ENCODE measurements around the gene LDLRAD4. TPM values are rescaled to one million over a fixed set of nuclear protein-coding genes. Genes with fewer than 3 reads are reported as not detected.

The LDLRAD4 gene
- total and polyA plus RNA-seq, 5 donors from 2014 or later, result 42.4 to 207 (median 49.8) TPM

- no peak overlapping the region for H3K4me3 Mint-ChIP-seq
- Histone ChIP-seq H3K27ac (ENCODE audit: insufficient read depth, low read length, poor library complexity, severe bottlenecking) (no peak overlapping the region), H3K4me1 (ENCODE audit: control insufficient read depth, insufficient read depth, low read length, poor library complexity, severe bottlenecking) (peaks cover 34% of the 10 kb centered on the region), H3K4me3 (ENCODE audit: low read depth, low read length) (no peak overlapping the region), H3K27me3 (ENCODE audit: control insufficient read depth, insufficient read depth, low read length) (no peaks in the 10 kb centered on the region), H3K36me3 (ENCODE audit: control insufficient read depth, insufficient read depth, low read length) (peaks cover 29% of the 10 kb centered on the region), H3K9me3 (ENCODE audit: control insufficient read depth in 2 of 2, low read length in 2 of 2) (no peaks in the 10 kb centered on the region)
- no peaks in the 10 kb centered on the region for H3K27me3 Mint-ChIP-seq
- peaks cover 27 to 53% (median 39%) of the 10 kb centered on the region in 4 donors for H3K4me1 Mint-ChIP-seq
- peak overlapping the region; percentile 14 to 59 (median 44) for H3K27ac Mint-ChIP-seq
- peaks cover 11% of the 10 kb centered on the region for H3K36me3 Mint-ChIP-seq
- H3K9me3 Mint-ChIP-seq, result no peaks in the 10 kb centered on the region
- DNase-seq (no peak), ATAC-seq (ENCODE audit: low read depth in 2 of 2) (no peak)
Measured at GRCh38 chr18:13618760-13619438, 400.3 kb downstream of the LDLRAD4 start.

- H3K27ac Mint-ChIP-seq, result no peak overlapping the region
- ATAC-seq (ENCODE audit: low read depth in 2 of 2) (no peak), DNase-seq (no peak)
- peak overlapping the region in 1 of 4 donors; percentile 89 for H3K4me3 Mint-ChIP-seq
- Histone ChIP-seq H3K9me3 (ENCODE audit: control insufficient read depth in 2 of 2, low read length in 2 of 2) (no peaks in the 10 kb centered on the region), H3K36me3 (ENCODE audit: control insufficient read depth, insufficient read depth, low read length) (peaks cover 29% of the 10 kb centered on the region), H3K4me3 (ENCODE audit: low read depth, low read length) (no peak overlapping the region), H3K4me1 (ENCODE audit: control insufficient read depth, insufficient read depth, low read length, poor library complexity, severe bottlenecking) (peaks cover 27% of the 10 kb centered on the region), H3K27ac (ENCODE audit: insufficient read depth, low read length, poor library complexity, severe bottlenecking) (no peak overlapping the region), H3K27me3 (ENCODE audit: control insufficient read depth, insufficient read depth, low read length) (no peaks in the 10 kb centered on the region)
- H3K4me1 Mint-ChIP-seq, result peaks cover 20 to 45% (median 33%) of the 10 kb centered on the region in 4 donors
- no peaks in the 10 kb centered on the region for H3K27me3 Mint-ChIP-seq
- peaks cover 11% of the 10 kb centered on the region for H3K36me3 Mint-ChIP-seq
- no peaks in the 10 kb centered on the region for H3K9me3 Mint-ChIP-seq
Measured at GRCh38 chr18:13619505-13620205, 401.1 kb downstream of the LDLRAD4 start.

GRCh38 chr18:13620206-13620672 is 401.7 kb downstream of the LDLRAD4 start:
- DNase-seq (no peak), ATAC-seq (ENCODE audit: low read depth in 2 of 2) (no peak)
- H3K27ac ChIP-seq (ENCODE audit: insufficient read depth, low read length, poor library complexity, severe bottlenecking), result no peak overlapping the region
- H3K36me3 ChIP-seq (ENCODE audit: control insufficient read depth, insufficient read depth, low read length), result peaks cover 29% of the 10 kb centered on the region
- Mint-ChIP-seq H3K27ac (peak overlapping the region in 1 of 3 donors; percentile 42), H3K9me3 (no peaks in the 10 kb centered on the region), H3K36me3 (peaks cover 14% of the 10 kb centered on the region), H3K27me3 (no peaks in the 10 kb centered on the region), H3K4me3 (peak overlapping the region in 1 of 4 donors; percentile 89), H3K4me1 (peaks cover 15 to 44% (median 28%) of the 10 kb centered on the region in 4 donors)
- no peak overlapping the region for H3K4me3 ChIP-seq (ENCODE audit: low read depth, low read length)
- H3K9me3 ChIP-seq (ENCODE audit: control insufficient read depth in 2 of 2, low read length in 2 of 2), result no peaks in the 10 kb centered on the region
- H3K4me1 ChIP-seq (ENCODE audit: control insufficient read depth, insufficient read depth, low read length, poor library complexity, severe bottlenecking), result peaks cover 21% of the 10 kb centered on the region
- H3K27me3 ChIP-seq (ENCODE audit: control insufficient read depth, insufficient read depth, low read length), result no peaks in the 10 kb centered on the region

GRCh38 chr18:13620818-13621445 is 402.4 kb downstream of the LDLRAD4 start:
- Mint-ChIP-seq H3K4me1 (peaks cover 11 to 40% (median 24%) of the 10 kb centered on the region in 4 donors), H3K27me3 (no peaks in the 10 kb centered on the region), H3K36me3 (peaks cover 16% of the 10 kb centered on the region), H3K27ac (no peak overlapping the region), H3K4me3 (no peak overlapping the region), H3K9me3 (no peaks in the 10 kb centered on the region)
- no peaks in the 10 kb centered on the region for H3K27me3 ChIP-seq (ENCODE audit: control insufficient read depth, insufficient read depth, low read length)
- peaks cover 29% of the 10 kb centered on the region for H3K36me3 ChIP-seq (ENCODE audit: control insufficient read depth, insufficient read depth, low read length)
- ATAC-seq (ENCODE audit: low read depth in 2 of 2) (no peak), DNase-seq (no peak)
- H3K4me3 ChIP-seq (ENCODE audit: low read depth, low read length), result no peak overlapping the region
- H3K27ac ChIP-seq (ENCODE audit: insufficient read depth, low read length, poor library complexity, severe bottlenecking), result no peak overlapping the region
- H3K9me3 ChIP-seq (ENCODE audit: control insufficient read depth in 2 of 2, low read length in 2 of 2), result no peaks in the 10 kb centered on the region
- peaks cover 14% of the 10 kb centered on the region for H3K4me1 ChIP-seq (ENCODE audit: control insufficient read depth, insufficient read depth, low read length, poor library complexity, severe bottlenecking)

GRCh38 chr18:13621446-13621849 is 402.9 kb downstream of the LDLRAD4 start:
- DNase-seq, result no peak
- H3K4me3 ChIP-seq (ENCODE audit: low read depth, low read length), result no peak overlapping the region
- H3K9me3 Mint-ChIP-seq, result no peaks in the 10 kb centered on the region
- H3K9me3 ChIP-seq (ENCODE audit: control insufficient read depth in 2 of 2, low read length in 2 of 2), result no peaks in the 10 kb centered on the region
- H3K27me3 ChIP-seq (ENCODE audit: control insufficient read depth, insufficient read depth, low read length), result no peaks in the 10 kb centered on the region
- H3K27ac ChIP-seq (ENCODE audit: insufficient read depth, low read length, poor library complexity, severe bottlenecking), result no peak overlapping the region
- ATAC-seq (ENCODE audit: low read depth in 2 of 2), result no peak
- H3K27me3 Mint-ChIP-seq, result no peaks in the 10 kb centered on the region
- H3K36me3 ChIP-seq (ENCODE audit: control insufficient read depth, insufficient read depth, low read length), result peaks cover 29% of the 10 kb centered on the region
- H3K36me3 Mint-ChIP-seq, result peaks cover 21% of the 10 kb centered on the region
- H3K4me1 Mint-ChIP-seq, result peaks cover 11 to 40% (median 24%) of the 10 kb centered on the region in 4 donors
- no peak overlapping the region for H3K4me3 Mint-ChIP-seq
- peak overlapping the region in 2 of 3 donors; percentile 36 to 74 for H3K27ac Mint-ChIP-seq
- peaks cover 9% of the 10 kb centered on the region for H3K4me1 ChIP-seq (ENCODE audit: control insufficient read depth, insufficient read depth, low read length, poor library complexity, severe bottlenecking)

GRCh38 chr18:13621886-13622619 is 403.5 kb downstream of the LDLRAD4 start:
- Histone ChIP-seq H3K36me3 (ENCODE audit: control insufficient read depth, insufficient read depth, low read length) (peaks cover 29% of the 10 kb centered on the region), H3K27ac (ENCODE audit: insufficient read depth, low read length, poor library complexity, severe bottlenecking) (no peak overlapping the region), H3K4me1 (ENCODE audit: control insufficient read depth, insufficient read depth, low read length, poor library complexity, severe bottlenecking) (peaks cover 3% of the 10 kb centered on the region), H3K27me3 (ENCODE audit: control insufficient read depth, insufficient read depth, low read length) (no peaks in the 10 kb centered on the region), H3K9me3 (ENCODE audit: control insufficient read depth in 2 of 2, low read length in 2 of 2) (no peaks in the 10 kb centered on the region), H3K4me3 (ENCODE audit: low read depth, low read length) (no peak overlapping the region)
- Mint-ChIP-seq H3K4me3 (peak overlapping the region in 1 of 4 donors; percentile 41), H3K9me3 (no peaks in the 10 kb centered on the region), H3K27me3 (no peaks in the 10 kb centered on the region), H3K27ac (peak overlapping the region in 1 of 3 donors; percentile 74), H3K36me3 (peaks cover 23% of the 10 kb centered on the region), H3K4me1 (peaks cover 9 to 39% (median 23%) of the 10 kb centered on the region in 4 donors)
- ATAC-seq (ENCODE audit: low read depth in 2 of 2) (no peak), DNase-seq (no peak)

- Histone ChIP-seq H3K4me3 (ENCODE audit: low read depth, low read length) (no peak overlapping the region), H3K9me3 (ENCODE audit: control insufficient read depth in 2 of 2, low read length in 2 of 2) (no peaks in the 10 kb centered on the region), H3K4me1 (ENCODE audit: control insufficient read depth, insufficient read depth, low read length, poor library complexity, severe bottlenecking) (no peaks in the 10 kb centered on the region), H3K27ac (ENCODE audit: insufficient read depth, low read length, poor library complexity, severe bottlenecking) (no peak overlapping the region), H3K27me3 (ENCODE audit: control insufficient read depth, insufficient read depth, low read length) (no peaks in the 10 kb centered on the region), H3K36me3 (ENCODE audit: control insufficient read depth, insufficient read depth, low read length) (peaks cover 29% of the 10 kb centered on the region)
- DNase-seq, result no peak
- ATAC-seq (ENCODE audit: low read depth in 2 of 2), result no peak
- Mint-ChIP-seq H3K4me1 (peaks cover 2 to 36% (median 18%) of the 10 kb centered on the region in 4 donors), H3K27ac (no peak overlapping the region), H3K9me3 (no peaks in the 10 kb centered on the region), H3K27me3 (no peaks in the 10 kb centered on the region), H3K36me3 (peaks cover 23% of the 10 kb centered on the region), H3K4me3 (no peak overlapping the region)
Measured at GRCh38 chr18:13622751-13623150, 404.2 kb downstream of the LDLRAD4 start.
